ENCODE results near the gene PGAP6.
A peak's percentile ranks its signal among the peaks of the same experiment; 100 is the strongest.
"Not testable (repeated sequence)": the region's sequence is repeated elsewhere in the genome, so short reads cannot be mapped to it uniquely, and the experiment has no call there.

Gene PGAP6

DNA sequence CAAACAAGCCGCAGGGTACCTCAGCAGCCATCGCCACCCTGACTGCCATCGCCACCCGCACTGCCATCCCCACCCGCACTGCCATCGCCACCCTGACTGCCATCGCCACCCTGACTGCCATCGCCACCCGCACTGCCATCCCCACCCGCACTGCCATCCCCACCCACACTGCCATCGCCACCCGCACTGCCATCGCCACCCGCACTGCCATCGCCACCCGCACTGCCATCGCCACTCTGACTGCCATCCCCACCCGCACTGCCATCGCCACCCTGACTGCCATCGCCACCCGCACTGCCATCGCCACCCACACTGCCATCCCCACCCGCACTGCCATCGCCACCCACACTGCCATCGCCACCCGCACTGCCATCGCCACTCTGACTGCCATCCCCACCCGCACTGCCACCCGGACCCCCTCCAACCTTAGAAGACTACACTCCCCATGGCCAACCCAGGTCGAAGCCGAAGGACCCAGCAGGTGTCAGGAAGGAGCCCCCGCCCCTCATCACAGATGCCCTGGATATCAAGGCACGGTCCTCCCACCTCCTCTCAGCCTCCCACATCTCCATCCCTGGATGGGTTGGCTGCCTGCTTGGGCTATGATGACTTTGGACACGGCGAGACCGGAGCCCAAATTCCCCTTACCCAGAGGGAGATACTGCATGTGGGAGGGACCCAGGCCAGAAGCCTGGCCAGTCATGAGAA is 3.5 kb downstream of the PGAP6 start:
- not testable (repeated sequence) for DNase-seq

DNA sequence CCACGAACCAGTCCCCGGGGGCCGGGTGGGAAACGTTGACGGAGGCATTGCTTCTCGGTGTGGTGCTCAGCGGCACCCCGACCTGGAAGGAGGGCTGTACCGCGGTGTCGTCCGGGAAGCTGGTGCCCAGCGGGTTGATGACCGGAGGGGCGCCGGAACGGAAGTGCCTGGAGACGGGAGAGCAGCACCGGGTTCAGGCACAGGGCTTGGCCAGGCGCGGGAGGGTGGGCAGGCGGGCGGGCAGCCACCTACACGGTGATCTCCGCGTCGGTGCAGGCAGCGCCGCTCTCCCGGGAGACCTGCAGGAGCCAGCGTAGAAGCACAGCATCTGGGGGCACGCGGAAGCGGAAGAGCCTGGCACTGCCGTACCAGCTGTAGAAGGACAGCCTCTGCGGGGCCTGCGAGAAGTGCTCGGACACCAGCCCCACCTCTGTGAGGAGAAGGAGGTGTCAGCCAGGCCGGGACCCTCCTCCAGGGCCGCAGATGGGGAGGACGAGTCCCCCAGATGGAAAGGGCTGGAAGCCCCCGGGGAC is 4.3 kb downstream of the PGAP6 start:
- DNase-seq = no peak

DNA sequence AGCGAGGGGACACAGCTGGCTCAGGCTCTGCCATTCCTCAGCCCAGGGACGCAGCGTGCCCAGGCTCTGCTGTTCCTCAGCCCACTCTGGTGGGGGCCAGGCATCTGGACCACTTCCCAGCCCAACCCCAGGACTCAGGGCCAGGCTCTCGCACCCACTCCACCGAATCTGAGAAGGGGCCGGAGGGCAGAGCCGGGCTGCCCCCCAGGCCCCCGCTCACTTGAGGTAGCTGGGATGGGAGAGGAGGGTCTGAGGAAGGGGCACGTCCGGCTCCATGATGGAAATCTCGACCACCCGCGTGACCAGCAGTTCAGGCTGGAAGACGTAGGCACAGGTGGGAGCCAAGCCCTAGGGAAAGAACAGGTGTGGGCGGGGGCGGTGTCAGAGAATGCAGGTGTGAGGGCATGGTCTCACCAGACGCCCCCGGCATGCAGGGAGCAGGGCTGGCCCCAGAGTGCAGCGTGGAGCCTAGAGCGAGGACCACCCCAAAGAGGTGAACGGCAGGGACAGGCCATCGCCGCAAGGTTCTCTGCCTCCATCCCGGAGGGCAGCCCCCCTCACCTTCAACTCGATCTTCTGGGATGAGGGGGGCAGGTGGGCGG is 4.9 kb downstream of the PGAP6 start:
- no peak for DNase-seq

DNA sequence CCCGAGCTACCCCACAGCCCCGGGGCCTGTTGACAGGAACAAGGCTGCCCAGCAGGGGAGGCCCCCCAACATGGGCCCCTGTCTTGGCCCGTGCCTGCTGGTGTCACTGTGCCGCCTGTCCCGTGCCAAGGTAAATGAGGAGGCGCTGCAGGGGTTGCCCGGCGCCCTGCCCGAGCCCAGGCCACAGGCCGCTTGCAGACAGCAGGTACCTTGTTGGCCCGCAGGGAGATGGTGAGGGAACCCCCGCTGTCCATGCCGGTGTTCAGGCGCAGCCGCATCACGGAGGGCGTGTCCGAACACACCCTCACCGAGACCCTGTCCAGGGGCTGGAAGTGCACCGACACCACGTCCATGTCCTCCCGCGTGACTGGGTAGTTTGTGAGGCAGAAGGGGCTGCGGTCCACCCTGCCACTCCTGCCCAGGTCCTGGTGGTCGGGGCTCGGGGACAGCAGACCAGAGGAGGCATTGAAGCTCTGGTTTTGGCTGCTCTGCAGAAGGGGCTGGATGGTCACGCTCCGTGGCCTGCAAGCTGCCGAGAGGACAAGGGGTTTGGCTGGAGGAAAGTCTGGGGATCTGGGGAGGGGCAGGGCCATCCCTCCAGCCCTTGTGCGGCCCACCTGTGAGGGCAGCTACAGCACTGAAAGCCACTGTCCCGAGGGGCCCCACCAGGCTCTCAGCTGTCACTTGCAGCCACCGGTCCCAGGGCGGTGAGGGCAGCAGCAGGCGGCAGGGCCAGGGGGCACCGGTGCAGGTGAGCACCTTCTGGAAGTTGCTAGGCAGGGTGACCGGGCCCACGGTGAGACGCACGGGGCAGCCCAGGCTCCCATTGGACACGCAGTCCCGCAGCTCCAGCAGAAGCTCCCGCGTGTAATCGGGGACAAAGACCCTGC is 5.6 kb downstream of the PGAP6 start:
- DNase-seq = no peak

DNA sequence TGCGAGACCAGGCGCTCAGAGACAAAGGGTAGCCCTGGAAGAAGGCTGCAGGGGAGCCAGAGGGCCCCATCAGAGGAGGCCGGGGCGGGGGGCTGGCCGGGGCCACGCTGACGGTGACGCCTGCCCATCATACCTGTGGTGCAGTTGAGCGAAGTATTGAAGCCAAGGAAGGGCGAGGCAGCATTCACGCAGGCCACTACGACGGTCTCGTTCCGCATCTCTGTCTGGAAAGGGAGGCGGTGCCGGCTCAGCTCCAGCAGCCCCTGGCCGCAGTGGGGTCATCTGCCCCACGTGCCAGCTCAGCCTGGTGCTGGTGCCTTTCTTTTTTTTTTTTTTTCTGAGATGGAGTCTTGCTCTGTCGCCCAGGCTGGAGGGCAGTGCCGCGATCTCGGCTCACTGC is 6.6 kb downstream of the PGAP6 start:
- no peak for DNase-seq

DNA sequence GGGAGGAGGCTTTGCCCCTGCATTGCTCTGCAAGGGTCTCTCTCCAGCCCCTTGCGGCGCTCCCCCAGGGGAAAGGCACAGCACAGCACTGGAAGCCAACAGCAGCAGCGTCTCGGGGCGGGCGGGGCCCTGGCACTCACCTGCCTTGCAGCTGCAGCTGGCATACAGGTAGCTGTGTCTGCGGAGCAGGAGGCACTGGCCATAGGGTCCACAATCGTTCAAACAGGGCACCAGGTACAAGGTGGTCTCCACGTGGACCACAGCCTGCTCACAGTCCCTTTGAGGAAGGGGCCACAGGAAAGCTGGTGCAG is 7.2 kb downstream of the PGAP6 start:
- no peak for DNase-seq

DNA sequence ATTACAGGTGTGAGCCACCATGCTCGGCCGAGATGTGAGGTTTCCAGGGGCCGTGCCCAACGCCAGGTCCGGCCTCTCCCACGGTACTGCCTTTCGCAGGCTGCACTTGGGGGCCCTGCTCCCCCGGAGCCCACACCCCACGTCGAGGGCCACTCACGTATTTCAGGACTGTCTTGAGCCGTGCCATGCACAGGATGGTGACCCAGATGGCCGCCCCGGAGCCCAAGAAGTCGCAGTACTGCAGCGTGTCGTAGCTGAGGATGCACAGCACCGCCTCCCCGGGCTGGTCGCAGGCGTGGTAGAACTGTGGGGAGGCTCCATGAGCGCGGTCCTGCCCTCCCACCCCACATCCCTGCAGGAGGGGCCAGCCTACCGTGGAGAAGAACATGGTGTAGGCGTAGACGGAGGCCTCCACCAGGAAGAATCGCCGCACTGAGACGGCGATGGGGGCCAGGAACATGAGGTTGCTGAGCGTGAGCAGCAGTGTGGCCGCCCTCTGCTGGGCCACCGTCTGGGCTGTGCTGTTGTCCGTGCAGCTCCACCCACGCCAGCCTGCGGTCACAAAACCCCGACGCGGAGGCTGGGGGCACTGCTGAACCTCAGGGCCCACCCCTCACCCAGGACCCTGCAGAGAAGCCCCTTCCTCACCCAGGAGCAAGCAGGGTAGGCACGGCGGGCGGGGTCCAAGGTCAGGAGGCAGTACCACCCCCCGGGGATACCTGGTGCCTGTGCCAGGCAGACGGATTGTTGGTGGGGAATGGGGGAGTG is 7.7 kb downstream of the PGAP6 start:
- DNase-seq = no peak

DNA sequence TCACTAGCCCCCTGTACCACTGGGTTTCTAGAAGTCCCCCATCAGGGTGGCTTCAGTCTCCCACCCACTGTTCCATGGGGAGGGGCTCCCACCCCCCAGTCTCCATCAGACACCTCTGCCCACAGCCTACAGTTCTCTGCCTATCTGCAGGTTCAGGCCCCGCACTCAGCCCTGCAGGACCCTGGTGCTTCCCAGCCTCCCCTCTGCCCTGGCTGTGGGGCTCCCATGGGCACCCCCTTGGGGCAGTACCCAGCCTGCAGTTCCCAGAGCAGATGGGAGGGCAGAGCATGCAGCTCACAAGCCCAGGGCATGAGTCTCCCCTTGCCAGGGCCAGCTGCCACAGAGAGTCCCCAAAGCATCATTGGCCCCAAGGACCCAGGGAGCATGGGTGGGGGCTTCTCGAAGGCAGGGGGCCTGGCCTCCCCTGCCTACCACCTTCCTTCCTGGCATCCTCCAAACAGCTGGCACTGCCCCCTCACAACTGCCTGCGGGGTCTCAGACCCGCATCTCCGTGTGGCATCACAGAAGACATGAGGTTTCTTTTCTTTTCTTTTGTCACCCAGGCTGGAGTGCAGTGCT is 8.7 kb downstream of the PGAP6 start:
- DNase-seq = no peak

DNA sequence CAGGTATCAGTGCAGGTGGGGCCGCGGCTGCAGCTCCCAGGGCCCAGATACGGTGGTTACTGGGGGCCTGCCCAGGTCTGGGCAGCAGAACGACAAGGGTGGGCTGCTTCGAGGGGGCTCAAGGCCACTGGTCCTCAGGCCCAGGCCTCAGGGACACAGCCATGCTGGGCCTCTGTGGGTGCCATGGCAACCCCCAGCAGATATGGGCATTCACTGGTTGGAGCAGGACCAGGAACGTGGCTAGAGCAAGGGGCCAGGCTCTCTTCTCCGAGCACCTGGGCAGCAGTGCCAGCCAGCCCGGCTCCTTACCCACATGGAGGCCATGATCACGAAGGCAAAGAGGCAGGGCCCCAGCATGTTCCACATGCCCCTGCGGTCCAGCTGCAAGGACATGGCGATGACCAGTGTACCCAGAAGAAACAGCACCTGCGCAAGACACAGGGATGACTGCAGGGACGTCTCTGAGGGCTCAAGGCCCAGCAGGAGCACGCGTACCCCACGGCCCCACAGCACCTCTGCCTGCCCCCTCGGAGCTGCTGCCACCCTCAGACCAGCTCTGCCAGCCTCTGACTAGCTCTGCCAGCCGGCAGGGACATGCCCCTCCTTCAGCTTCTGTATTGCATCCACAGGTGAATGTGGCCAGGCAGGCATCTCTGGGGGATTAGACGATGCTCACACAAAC is 9.3 kb downstream of the PGAP6 start:
- no peak for DNase-seq

DNA sequence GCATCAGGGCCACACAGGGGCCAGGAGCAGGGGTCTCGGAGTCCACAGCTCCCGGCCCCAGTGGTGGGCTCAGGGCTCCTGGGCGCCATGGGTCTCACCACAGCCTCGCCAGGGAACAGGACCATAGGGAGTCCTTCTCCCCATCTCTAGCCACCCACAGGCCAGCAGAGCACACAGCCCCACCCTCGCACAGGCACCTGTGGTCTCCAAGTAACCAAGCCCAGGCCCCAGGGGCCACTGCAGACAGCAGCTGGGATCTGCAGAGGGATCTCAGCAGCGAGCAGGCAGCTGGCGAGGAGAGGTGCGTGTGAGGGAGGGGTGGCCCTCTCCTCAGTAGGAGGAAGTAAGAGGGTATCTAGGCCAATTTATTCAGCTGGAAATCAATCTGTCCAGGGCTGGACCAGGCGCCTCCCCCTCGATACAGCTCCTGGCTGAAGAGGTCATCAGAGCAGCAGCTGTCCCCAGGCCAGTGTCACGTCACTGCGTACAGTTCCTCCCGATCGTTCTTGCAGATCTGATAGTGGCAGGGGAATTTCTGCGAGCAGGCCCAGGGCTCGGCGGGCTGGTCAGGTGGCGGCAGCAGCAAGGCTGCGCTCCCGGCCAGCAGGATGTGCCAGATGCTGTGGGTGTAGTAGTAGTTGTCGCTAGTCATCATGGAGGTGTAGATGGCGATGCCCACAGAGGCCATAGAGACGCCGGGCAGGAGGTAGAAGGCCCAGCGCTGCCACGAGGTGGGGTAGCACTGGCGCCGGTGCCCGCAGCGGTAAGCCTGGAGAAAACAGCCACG is 10.1 kb downstream of the PGAP6 start:
- no peak for DNase-seq

DNA sequence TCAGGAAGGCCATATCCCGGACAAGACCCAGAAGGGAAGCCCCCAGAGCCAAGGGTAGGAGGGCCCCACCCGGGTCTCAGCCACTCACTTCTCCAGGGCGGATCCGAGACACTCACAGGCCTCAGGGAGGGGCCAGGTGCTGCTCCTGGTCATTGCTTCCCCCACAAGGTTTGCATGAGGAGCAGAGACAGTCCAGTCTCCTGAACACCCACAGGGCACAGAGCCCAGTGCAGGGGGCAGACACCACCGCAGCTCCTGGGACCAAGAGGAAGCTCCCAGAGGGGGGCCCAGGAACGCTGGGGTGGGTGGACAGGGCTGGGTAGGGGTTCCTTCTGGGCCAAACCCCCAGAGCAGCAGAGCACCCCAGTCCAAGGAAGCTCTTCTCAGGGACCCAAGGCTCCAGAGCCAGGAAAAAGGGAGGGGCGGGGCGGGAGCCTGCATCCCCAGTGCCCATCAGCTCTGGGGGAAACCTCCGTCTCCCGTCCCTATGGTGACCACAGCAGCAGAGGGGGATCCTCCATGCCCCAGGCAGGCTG is 10.7 kb downstream of the PGAP6 start:
- DNase-seq = no peak

DNA sequence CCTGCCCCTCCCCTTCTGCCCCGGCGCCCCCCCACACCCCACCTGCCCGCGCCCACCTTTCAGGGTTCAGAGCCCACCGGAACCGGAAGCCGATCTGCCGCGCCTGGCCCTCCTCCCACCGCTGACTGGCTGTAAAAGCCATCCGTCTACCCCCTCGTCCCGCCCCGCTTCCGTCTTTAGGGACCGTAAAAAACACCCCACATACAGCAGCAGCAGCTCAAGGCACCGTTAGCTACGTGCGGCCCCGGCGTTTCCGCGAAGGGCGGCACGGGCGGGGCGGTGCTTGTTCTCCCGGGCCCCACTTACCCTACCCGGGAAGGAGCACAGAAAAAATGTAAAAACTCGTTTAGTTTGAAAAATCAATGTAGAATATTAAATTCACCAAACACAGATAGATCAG is 11.3 kb downstream of the PGAP6 start, which contains the start of gene MRPL28:
MRPL28 (minus strand) TSS at position 96 of the 400 bp plus-strand sequence. CDS start 320 bp downstream, outside the sequence.
- DNase-seq = peak; percentile 93

DNA sequence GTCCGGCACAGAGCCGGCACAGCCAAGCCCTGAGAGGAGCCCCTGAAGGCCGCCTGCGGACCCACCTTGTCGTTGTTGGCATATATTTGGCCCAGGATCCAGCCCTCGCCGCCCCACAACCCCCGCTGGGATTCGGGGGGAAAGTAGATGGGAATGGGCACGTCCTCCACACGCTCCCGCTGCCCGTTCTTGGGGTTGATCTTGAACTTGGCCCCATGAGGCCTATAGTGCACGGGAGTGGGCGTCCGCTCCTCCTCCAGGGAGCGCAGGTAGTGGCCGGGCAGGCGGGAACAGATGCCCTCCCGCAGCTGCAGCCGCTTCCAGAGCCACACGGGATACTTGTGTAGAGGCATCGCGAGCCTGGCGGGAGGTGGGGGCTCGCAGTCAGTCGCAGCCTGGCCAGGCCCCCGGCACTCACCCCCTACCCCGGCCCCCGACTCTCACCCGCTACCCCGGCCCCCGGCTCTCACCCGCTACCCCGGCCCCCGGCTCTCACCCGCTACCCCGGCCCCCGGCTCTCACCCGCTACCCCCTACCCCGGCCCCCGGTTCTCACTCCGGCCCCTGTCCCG is 11.8 kb downstream of the PGAP6 start:
- DNase-seq = no peak

DNA sequence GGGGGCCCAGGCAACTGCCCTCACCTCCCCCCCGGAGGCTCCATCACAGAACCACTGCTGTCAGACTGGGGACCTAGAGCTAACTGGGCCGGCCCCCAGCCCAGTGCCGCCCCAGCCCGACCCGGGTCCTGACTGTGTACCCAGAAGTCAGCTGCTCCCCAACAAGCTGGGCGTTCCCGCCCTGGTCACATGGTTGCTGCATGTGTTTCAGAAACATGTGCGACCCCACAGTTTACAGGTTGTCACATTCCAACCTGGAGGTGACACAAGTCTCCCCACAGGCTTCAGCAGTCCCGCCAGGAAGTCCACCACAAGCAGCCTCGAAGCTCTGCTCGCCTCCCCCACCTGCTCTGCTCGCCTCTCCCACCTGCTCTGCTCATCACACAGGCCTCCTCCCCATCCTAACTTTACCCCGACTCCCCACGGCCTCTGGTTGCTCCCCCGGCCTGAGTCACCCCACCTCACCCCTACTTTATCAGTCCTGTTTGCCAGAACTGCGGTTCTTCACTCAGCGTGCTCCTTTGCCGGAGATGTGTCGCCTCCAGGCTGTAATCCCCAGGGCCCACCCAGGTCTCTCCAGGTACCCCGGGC is 12.4 kb downstream of the PGAP6 start:
- no peak for DNase-seq

DNA sequence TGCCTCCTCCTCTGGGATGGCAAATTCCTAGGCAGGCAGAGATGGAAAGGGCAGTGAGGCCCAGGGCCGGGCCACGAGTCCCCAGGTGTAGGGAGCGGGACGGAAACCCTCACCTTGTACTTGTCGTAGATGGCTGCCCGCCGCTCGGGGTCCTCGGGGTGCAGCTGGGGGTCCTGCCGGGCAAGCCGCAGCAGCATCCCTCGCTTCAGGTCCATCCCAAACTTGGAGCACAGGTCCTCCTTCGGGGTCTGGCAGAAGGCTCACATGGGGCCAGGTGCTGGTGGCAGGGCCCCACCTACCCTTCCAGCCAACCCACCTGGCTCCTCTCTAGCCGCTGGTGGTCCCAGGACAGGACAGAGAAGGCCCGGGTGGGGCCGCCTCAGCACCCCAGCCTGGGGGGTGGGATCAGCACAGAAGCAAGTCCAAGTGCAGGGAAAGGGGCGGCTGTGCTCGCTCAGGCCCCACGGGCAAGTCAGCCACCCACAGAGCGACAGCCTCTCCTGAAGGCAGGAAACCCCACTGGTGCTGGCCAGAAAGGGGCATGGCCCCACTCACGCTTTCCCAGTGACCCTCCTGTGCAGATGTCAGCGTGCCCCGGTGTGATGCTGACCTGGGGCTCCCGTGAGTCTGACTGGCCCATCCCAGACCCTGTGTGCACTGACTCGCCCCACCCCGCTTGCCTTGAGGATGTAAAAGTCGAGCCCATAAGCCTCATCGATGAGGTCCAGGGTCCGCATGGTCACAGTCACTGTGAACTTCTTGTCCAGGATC is 13.2 kb downstream of the PGAP6 start:
- no peak for DNase-seq

DNA sequence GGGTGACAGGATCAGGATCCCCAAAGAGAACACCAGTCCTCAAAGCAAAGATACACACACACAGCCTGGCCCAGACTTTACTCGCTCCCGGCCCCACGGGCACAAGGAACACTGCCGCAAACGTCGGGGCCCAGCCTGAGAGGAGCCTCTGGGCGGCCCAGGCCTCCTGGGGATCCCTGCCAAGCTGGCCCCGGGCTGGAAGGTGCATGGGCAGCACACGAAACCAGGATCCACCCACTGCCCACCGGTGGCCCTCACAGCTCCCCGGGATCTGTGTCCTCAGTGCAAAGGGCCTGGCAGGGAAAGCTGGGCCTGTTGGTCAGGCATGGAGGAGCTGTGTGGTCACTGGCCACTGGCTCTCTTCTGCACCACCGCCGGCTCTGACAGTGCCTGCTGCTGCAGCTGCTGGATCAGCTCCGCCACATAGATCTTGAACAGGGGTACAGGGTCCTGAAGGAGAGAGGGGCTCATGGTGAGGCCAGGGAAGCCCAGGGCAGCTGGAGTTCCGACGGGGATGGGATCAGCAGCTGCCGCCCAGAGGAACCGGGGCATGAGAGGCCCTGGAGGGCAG is 14.4 kb downstream of the PGAP6 start:
- DNase-seq = no peak

DNA sequence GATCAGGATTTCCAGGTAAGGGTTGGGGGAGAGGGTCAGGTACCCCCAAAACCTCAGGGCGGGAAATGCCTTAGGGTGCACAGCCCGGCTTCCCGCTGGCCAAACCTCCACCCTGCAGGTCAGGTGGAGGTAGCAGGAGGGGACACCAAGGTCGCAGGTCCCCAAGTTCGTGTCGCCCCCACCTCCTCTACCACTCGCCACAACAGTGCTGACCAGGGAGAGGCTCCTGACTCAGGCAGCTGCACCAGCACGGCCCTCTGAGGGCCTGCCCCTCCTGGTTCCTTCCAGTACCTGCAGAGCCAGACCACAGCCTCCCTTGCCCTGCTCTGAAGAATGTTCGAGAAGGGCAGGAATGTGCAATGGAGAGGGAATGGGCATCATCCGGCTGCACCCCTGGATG is 15.3 kb downstream of the PGAP6 start:
- no peak for DNase-seq

DNA sequence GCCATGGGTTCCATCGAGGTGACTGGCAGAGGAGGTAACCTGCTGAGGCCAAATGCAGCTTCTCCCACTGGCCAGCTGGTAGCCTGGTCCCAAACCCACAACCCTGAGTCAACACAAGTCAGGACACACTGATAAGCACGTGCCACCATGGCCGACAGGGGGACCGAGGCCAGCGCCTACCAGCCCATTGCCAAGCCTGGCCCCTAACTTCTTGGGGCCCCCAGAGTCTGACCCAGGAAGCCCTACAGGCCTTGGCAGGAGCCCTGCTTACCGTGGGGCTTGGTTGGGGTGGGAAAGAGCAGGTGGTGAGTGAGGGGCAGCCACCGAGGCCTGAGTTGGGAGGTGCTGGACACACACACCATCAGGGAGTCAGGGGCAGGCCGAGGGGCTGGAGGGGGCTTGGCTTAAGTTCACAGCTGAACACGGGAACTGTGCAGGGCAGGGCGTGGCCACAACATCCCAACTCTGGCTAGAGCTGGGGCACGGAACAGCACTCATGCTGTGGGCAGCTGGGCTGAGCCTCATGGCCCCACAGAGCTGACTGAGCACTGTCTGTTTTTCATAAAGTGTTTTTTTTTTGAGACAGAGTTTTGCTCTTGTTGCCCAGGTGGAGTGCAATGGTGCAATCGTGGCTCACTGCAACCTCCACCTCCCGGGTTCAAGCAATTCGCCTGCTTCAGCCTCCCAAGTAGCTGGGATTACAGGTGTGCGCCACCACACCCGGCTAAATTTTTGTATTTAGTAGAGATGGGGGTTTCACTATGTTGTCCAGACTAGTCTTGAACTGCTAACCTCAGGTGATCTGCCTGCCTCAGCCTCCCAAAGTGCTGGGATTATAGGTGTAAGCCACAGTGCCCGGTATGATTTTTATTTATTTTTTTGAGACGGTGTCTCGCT is 16.9 kb downstream of the PGAP6 start:
- no peak for DNase-seq
